NCI-H1694 treated with DMSO at 0.1 percent for 48 hours (cell line): Measurements from ENCODE around the gene INHBA.

ENCODE experiments used
- DNase-seq: peaks from one replicate; lab custom pipeline; 2025; lab: John Stamatoyannopoulos, UW

Gene INHBA

DNA sequence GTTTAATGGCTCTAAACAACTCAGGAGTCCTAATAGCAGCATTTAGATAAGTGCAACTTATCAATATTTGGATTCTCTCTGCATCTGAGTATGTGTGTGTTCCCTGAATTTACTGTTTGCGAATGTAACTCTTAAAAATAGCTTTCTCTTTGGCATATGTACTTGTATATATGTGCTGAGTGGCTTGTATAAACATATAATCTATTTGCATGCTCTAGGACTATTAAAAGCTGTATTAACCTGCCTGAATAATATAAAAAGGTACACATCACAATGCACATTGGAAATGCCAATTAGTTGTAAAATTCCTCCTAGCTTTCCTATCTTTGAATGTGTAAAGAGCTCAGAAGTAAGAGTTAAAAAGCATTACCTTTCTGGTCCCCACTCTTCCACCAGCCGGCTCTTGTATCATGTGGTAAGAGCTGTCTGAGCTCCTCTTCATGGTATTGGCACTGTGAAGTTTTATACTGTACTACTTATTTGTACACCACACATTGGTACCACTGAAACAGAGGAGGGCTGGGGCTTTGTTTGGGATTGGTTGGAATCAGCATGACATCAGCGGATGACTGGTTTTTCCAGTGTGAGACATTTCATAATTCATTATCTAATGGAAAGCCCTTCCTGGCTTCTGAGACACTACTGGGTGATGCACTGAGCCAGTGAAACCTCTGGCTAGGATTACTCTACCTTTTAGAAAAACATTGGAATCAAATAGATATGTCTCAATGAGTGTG lies at the start of gene INHBA:
Gene INHBA, minus strand, starts transcription at position 456 of the 737 bp plus-strand sequence. CDS start 2,716 bp downstream, outside the sequence.
- DNase-seq, result no peak

DNA sequence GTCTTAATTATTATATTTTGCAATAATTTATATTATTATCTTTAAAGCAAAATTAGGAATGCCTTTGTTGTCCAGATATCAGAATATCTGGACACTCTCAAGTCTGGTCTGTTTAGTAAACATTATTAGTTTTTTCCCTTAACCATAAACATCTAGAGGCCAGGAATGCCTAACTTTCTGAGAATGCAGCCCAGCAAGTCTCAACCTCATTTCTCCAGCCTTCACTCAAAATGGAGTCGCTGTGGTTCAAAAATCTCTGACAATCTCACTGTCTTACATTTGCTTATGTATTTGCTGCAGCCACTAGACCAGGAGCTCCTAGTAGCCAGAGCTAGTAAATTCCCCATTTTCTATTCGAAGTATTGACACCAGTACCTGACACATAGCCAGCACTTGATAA lies 49.7 kb upstream of the INHBA start:
- DNase-seq, result no peak

DNA sequence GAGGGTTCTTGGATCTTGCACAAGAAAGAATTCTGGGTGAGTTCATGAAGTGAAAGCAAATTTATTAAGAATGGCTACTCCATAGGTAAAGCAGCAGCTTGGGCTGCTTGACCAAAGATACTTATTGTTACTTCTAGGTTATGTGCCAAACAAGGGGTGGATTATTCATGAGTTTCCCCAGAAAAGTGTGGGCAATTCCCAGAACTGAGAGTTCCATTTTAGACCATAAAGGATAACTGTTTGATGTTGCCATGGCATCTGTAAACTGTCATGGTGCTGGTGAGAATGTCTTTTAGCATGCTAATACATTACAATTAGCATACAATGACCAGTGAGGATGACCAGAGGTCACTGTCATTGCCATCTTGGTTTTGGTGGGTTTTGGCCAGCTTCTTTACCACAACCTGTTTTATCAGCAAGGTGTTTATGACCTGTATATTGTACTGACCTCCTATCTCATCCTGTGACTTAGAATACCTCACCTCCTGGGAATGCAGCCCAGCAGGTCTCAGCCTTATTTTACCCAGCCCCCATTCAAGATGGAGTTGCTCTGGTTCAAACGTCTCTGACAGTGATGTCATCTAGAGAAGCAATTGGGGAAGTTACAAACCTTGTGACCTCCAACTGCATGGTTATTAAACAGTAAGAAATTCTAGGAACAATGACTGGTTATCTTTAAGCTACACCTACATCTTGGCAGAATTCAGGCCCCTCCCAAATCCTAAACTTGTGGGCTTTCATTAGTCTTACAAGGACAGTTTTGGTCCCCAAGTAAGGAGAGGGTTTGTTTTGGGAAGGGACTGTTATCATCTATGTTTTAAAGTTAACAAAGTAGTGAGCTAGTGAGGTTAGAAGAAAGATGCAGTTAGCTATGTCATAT lies 48.0 kb upstream of the INHBA start:
- no peak for DNase-seq

DNA sequence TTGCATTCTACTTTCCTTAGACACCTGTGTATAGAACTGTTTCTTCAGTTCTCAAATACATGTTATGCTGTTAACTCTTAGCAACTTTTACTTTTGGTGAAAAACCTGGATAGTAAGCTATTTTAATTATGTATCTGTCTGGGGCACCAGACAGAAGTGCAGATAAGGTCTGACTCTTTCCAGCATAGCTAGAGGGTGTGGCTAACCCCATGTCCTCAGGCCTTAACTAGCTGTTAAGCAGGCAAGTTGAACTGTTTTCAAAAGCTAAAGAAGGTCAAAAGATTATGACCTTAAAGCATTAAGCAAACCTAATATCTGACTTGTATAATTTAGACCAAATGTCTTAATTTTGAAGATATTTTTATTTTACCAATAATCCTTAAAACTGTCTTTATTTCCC lies 45.1 kb upstream of the INHBA start:
- DNase-seq, result no peak

DNA sequence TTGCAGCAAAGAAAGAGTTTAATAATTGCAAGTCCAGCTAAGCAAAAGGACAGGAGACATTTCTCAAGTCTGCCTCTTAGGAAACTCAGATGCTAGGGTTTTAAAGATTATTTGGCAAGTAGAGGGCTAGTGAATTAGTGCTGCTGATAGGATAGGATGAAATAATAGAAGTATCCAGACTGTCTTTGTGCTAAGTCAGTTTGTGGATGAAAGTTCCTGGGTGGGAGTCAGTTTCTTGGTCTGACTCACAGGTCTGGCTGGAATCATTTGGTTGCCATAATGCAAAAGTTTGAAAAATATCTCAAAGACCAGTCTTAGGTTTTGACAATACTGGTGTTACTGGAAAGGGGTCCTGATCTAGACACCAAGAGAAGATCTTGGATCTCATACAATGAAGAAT lies 42.6 kb upstream of the INHBA start:
- no peak for DNase-seq

DNA sequence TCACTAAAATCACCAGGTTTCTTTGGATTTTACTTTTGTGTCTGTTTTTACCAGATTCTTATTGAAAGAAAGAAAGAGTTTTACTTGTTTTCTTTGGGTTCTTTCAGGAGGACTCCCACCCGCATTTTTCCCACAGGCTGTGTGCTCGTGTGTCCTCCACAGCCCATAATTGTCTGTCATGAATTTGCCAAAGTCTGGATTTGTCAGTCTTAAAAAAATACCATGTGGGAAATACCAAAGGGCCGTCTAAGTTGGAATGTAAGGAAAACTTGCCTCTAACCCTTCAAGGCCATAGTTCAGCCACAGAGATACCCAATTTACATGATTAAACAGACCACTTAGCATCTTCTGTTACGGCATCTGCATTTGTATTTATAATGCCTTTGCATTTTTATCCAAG lies 41.3 kb upstream of the INHBA start:
- no peak for DNase-seq

DNA sequence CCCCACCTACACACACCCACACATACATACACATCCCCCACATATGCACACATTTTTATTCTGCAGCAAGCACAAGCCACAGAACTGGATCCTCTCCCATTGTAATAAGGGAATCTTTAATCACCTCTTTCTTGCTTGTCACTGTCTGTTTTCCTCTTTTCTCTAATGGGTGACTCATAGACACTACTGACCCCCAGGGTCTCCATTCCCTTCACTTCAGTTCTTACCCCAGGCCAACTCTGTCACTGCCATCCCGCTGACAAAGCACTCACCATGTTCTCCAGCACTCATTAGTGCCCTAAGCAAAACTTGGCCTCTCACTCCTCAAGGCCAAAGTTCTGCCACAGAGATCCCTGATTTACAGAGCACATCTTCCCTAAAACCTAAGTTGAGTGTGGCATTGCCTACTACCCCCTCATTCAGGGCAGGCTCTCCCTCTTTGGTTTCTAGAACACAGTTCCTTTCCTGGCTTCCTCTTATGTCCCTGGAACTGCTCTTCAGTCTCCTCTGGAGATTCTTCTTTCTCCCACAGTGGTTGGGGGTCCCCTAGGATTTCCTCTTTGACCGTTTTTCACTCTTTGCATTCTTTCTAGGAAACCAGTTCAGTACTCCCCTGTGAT lies 39.6 kb upstream of the INHBA start:
- DNase-seq, result no peak

DNA sequence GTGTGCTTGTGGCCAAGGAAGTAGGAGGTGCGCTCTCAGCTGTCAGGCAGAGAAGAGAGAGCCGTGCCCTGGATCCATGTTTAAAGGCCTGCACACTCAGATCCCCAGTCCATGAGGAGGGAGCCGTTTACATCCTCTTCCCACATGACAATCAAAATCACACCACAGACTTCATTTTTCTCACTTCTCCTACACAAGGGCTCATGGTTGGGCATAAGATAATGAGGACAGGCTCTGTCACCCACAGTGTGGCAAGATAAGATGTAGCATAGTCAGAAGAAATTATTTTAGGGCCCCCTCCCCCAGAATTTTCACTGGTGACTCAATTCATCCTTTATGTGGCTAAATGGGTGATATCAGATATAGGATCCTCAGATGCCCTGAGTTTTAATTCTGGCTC lies 35.9 kb upstream of the INHBA start:
- no peak for DNase-seq

DNA sequence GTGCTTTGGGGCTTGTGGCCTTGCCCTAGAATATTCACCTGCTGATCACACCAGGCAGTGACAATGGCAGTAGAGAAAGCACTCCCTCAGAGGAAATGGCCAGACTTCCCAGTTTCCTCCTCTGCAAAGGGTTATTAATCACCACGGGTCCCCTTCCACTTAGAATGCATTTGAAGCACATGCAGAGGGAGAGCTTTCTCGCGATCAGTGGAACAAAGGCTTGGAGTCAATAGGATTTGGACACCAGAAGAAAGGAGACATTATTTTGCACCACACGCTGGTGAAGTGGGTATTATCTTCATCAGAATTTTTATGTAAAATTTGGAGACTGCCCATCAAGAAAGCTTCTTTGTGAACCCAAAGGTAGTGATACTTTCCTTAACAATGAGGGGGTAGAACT lies 35.4 kb upstream of the INHBA start:
- no peak for DNase-seq

DNA sequence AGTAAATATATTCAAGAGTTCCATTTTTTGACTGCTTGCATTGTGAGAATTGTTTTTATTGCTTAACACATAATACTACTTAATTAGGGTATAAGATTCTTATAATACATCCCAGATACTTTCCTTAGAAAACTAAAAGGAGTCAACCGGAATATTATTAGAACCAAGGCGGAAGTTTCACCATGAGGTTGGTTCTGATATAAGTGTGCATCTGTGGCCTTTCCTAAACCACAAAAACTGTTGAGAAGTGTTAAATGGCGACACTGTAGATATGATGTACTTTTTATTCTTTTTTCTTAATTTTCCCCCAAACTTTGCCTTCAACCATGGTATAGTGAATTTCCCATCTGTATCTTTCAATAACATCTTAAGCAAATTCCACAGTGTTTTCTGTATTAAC lies 32.3 kb upstream of the INHBA start:
- DNase-seq, result no peak

DNA sequence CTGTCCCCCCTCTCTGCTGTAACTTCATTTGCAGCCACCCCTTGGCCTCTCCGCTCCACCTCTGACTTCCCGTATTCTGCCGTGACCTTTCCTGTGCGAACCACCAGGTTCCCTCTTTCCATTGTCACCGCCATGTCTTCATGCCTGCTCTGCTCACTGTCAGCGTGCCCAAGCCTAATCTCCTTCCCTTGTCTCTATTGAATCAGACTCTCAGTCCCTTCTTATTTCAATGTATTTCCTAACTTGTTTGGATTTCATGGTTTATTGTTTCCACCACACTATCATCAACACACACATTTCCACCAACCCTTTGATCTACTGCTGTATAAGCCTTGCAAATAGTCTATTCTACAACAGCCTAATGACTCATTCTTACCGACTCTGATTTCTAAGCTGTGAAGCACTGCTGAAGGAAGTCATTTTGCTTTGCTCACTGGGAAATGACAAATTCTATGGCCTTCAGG lies 30.0 kb upstream of the INHBA start:
- no peak for DNase-seq

DNA sequence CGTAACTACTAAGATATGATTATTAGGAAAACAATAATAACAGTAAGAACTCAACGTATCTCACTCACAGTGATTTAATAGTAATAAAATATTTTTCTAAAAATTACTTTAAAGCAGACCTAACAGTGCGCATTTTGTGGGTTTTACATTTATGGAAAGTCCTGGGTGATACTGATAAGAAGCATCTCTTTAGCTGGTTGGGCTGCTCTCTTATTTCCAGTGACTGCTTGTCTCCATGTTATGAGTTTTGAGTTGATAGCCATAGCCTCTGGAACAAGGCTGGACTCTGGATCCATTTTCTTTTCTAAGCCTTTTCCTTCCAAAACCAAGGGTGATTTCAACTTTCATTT lies 29.5 kb upstream of the INHBA start:
- no peak for DNase-seq

DNA sequence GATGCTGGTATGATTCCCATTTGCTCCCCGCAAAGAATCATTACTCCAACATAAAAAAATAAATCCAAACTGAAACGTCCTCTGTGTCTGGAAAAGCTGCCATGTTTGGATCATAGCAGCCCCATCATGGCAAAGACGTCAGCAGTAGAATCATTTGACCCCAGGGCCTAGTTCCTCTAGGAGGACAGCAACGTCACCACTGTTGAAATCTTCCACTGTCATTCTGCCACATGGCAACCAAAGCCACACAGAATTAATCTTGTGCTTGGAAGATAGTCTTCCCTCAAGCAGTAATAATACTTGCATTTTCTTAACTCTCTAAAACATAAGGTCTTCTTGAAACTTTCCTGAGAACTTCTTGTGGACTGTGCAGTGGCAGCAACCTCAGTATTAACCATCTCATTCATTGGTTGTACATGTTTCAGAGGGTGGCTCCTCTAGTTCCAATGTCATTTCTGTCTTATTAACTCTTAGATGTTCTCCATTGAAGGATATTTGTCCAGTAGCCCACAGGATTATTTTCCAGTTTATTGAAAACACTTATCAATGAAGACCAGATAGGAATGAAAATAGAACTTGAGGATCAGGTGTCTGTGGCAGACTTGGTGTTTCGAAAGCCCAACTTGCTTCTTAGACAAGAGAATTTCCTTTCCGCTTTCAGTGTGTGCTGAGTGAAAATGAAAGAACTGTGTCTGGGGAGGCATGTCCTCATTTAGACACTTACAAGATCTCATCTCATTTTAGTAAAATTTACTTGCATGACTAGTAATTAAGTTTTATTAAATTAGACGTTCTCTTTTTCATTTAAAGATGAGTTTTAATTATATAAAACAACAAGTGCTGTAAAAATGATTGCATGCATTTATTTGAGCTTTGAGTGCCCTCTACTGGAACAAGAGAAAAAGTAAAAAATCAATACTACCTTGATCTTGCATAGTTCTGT lies 28.9 kb upstream of the INHBA start:
- peak; percentile 32 for DNase-seq

DNA sequence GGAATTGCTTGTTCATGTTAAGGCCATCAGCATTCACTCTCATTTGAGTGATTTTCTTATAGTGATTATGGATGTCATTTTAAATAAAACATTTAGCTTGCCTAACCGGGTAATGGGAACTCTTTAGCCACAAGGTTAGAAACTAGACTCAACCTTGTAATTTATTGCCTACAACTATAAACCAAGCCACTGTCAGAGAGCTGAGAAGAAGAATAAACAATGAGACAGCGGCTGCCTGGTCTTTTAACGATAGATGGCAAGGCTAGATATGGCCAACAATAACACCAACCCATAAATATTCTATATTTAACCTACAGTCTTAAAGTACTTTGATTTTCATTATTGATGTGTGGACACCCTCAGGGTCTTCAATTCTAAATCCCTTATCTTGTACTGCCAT lies 27.8 kb upstream of the INHBA start:
- no peak for DNase-seq

DNA sequence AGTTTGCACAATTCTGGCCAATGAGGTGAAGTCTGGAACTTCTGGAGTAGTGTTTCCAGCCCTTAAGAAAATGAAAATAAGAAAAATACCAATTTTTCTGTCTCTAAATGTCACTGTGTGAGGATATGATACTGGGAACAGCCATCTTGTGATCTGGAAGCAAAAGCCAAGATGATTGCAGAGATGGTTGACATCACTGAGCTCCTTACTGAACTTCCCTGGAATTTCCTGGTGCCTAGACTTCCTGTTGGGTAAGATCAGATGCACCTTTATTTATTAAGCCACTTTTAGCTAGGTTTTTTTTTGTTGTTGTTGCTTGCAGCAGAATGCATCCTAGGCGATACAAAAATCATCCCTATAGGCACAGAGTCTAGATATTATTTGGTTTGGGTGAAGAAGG lies 27.3 kb upstream of the INHBA start:
- DNase-seq, result no peak

DNA sequence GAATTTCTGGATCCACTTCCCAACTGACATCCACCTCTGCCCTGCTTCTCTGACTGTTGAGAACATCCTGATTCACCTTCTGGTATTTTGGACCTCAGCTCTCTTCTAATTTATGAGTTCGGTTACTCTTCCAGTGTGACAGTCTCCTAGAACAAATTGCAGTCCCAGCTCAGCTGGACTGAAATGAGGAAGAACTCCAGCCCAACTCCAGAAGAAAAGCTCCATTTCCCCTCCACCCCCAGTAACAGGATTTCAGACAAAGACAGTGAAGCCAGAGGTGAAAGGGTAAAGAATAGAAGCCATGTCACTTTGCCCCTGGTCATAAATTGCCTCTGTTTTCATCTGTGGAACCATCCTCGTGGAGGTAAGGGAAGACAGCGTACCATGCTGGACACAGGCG lies 26.2 kb upstream of the INHBA start:
- no peak for DNase-seq

DNA sequence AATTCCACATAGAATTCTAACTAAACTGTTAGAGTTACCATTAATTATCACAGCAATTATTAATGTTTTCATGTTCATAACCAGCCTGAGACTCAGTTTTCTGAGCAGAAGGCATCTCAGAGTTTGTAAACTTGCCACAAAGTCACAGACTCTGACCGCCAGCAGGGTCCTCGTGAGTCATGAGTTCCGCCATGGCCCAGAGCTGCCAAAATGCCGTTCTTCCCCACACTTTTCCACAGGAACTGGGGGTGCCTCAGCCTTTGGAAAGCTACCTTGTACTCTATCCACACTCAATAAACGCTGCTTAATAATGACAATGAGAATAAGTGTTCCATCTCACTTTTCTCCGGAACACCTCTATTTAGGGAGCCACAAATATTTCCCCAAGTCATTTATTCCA lies 22.1 kb upstream of the INHBA start:
- no peak for DNase-seq

DNA sequence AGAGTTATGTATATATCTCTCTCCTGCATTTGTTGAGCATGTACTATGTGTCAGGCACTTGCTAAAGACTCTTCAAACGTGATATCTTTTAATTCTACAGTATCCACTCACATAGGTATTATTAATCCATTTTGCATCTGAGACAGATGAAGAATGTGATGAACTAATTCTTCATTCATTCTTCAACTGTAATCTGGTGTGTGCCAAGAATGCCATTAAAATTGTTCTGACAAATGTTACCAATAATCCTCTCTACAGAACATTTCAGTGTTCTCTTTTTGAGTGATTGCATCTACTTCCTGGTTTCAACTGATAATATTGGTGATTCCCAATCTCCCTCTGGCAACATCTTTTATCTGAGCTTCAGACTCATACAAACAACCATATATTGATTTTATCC lies 18.0 kb upstream of the INHBA start:
- DNase-seq, result no peak

DNA sequence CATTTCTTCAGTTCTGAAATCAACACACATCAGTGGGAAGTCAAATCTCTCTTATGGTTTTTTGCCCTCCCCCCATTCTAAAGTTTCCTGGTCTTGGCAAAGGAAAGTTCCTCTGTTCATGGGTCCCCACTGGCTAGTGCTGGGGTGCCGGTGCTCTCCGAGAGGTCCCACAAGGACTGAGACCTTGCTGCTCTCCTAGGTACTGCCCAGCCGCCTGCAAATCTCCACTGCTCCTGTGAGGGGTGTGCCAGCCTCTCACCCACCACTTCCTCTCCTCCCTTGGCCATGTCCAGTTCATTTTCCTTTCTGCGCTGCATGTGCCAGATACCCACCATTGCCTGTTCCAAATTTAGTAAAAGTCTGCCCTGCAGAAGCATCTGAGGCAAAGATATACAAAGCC lies 17.2 kb upstream of the INHBA start:
- DNase-seq, result no peak

DNA sequence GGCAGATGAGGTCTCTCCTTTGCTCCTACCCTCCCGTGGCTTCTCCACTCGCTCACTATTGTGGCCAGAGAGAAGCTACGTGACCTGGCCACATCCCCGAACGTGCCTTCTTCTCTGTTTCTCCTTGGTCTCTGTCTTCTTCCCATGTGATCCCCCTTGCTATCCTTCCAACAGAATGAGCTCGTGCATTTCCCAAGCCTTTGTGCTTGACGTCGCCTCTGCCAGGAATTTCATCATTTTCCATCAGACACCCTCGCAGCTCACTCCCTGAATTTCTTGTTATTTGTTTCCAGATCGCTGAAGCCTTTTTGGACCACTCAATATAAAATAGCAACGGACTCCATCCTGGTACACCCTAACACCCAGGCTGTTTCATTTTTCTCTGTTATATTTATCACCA lies 13.8 kb upstream of the INHBA start:
- DNase-seq, result no peak

DNA sequence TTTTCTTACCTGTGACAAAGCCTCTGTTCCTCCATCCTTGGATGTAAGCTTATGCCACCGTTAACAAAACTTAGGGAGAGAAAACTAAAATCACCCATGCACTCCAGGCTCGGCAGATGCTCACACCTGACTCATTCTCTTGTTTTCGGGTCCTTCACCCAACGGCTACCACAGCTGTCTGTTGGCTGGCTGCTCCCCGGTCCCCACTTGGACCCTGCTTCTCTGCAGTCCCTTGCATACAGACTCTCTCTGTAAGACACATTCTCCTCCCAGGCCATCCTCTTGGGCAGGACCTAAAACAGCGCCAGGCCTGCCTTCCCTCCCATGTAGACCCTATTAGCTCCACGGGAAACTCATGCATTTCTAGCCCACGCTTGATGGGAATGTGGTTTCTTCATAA lies 12.1 kb upstream of the INHBA start:
- no peak for DNase-seq
